Sigmoid colon (tissue), 7 donors: ENCODE results near the gene MED13L. TPM values are rescaled to one million over a fixed set of nuclear protein-coding genes. Genes with fewer than 3 reads are reported as not detected.
A peak's percentile ranks its signal among the peaks of the same experiment; 100 is the strongest.

Experiments used
- DNase-seq: peaks from one replicate; pipeline ENCODE4 v3.0.0-alpha.2; 2019
- H3K27ac ChIP-seq, 4 donors: fragments of 200-600 bp; sonication (generic); one replicate each; pipeline ENCODE4 v1.5.1; 2016 to 2019; ENCODE audit warnings: mild to moderate bottlenecking in 1 of 4
- H3K27me3 ChIP-seq, 3 donors: fragments of 200-600 bp; sonication (generic); one replicate each; pipeline ENCODE4 v1.5.1; 2019; ENCODE audit warnings: mild to moderate bottlenecking in 1 of 3
- H3K36me3 ChIP-seq, 4 donors: fragments of 200-600 bp; sonication (generic); one replicate each; pipeline ENCODE4 v1.5.1; 2016 to 2019
- H3K4me1 ChIP-seq, 4 donors: fragments of 200-600 bp; sonication (generic); one replicate each; pipeline ENCODE4 v1.5.1; 2017 to 2019
- H3K4me3 ChIP-seq, 4 donors: fragments of 200-600 bp; sonication (generic); one replicate each; pipeline ENCODE4 v1.5.1; 2017 to 2019; ENCODE audit warnings: mild to moderate bottlenecking in 2 of 4, moderate library complexity in 1 of 4
- H3K9me3 ChIP-seq, 4 donors: fragments of 200-600 bp in 3 of 4; sonication (generic) in 3 of 4; one replicate each; pipeline versions ENCODE4 v1.5.1 to v1.6.1; 2013 to 2019
- EP300 ChIP-seq, 4 donors: sonication (generic); formaldehyde crosslinking; IDR thresholded peaks; one replicate each; pipeline ENCODE4 v1.6.1; 2017; ENCODE audit warnings: antibody characterized with exemption in 4 of 4
- POLR2A ChIP-seq, 2 donors: fragments of 450-650 bp; IDR thresholded peaks; one replicate each; pipeline ENCODE4 v1.6.1; 2016; ENCODE audit warnings: antibody characterized with exemption in 2 of 2, mild to moderate bottlenecking in 2 of 2, moderate library complexity in 2 of 2
- POLR2AphosphoS5 ChIP-seq, 4 donors: sonication (generic); formaldehyde crosslinking; IDR thresholded peaks; one replicate each; pipeline ENCODE4 v1.6.1; 2017; ENCODE audit warnings: antibody characterized with exemption in 4 of 4
- WGBS, 2 donors: extraction: QIAGEN DNeasy Blood & Tissue Kit; methylation state at CpG; one replicate each; pipeline ENCODE4 v1.1.7; 2013; 5-methylcytosine and 5-hydroxymethylcytosine counted together
- intact Hi-C: fragments of 100-400 bp; cut with DNase I; formaldehyde crosslinking; loops from one replicate; pipeline ENCODE4 v1.15.1; 2023
- polyA plus RNA-seq, 3 donors: library from polyadenylated mRNA; stranded (reverse); fragments of 200-250 nt; gene quantifications; one replicate each; pipeline ENCODE4 v1.2.3, GENCODE V29; 2013
- total RNA-seq, 4 donors: library from RNA; depleted of rRNA; stranded (reverse); fragments of >200 nt; gene quantifications; one replicate each; pipeline ENCODE4 v1.1.0, GENCODE V29; 2016
- TF ChIP-seq, protein P1 (sequence below), 4 experiments: fragments of 450-650 bp in 3 of 4; fragments of 200-600 bp in 1 of 4; IDR thresholded peaks; one replicate each; pipeline ENCODE4 v1.5.1; 2016 to 2019; ENCODE audit warnings: antibody characterized with exemption in 4 of 4, mild to moderate bottlenecking in 3 of 4, moderate library complexity in 2 of 4
- donor health status: healthy with polysubstance abuse.
- donor health status: Bipolar disorder and iron deficiency.
- donor health status: healthy.

MED13L gene
- total and polyA plus RNA-seq, 7 donors = 12.5 to 246 (median 151) TPM

- Histone ChIP-seq H3K9me3 (no peaks in the 10 kb centered on the region), H3K27ac (peak overlapping the region in 1 of 4 donors; percentile 5), H3K4me1 (peaks cover 0 to 98% (median 88%) of the 10 kb centered on the region in 4 donors), H3K36me3 (no peaks in the 10 kb centered on the region), H3K4me3 (no peak overlapping the region), H3K27me3 (no peaks in the 10 kb centered on the region)
- no peak for DNase-seq
- 88 to 89% methylated on average over 4 of the region's 4 CpGs for WGBS, 2 donors
- intact Hi-C loops = no loop called here
- TF ChIP-seq POLR2A (IDR thresholded peaks at IDR 0.05) (no peak), EP300 (IDR thresholded peaks at IDR 0.05) (no peak), POLR2AphosphoS5 (IDR thresholded peaks at IDR 0.05) (no peak)
- TF ChIP-seq, protein P1, sequence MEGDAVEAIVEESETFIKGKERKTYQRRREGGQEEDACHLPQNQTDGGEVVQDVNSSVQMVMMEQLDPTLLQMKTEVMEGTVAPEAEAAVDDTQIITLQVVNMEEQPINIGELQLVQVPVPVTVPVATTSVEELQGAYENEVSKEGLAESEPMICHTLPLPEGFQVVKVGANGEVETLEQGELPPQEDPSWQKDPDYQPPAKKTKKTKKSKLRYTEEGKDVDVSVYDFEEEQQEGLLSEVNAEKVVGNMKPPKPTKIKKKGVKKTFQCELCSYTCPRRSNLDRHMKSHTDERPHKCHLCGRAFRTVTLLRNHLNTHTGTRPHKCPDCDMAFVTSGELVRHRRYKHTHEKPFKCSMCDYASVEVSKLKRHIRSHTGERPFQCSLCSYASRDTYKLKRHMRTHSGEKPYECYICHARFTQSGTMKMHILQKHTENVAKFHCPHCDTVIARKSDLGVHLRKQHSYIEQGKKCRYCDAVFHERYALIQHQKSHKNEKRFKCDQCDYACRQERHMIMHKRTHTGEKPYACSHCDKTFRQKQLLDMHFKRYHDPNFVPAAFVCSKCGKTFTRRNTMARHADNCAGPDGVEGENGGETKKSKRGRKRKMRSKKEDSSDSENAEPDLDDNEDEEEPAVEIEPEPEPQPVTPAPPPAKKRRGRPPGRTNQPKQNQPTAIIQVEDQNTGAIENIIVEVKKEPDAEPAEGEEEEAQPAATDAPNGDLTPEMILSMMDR (IDR thresholded peaks at IDR 0.05) = no peak
Observed at GRCh38 chr12:116125956-116126566, 151.4 kb downstream of the MED13L start.

DNA sequence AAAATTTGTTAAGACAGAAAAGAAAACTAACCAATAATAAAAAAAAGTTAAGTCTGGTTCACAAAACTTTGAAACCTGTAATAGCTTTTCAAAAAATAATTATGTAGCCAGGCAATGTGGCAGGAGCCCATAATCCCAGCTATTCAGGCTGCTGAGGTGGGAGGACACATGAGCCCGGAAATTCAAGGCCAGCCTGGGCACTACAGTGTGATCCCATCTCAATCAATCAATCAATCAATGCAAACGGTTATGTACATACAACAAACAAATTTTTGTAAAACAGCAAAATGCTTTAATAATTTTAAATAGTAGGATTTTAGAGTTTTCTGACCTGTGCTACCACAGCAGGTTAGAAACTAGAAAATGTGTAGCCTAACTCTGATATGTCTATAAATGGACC lies 152.4 kb downstream of the MED13L start:
- H3K4me1 ChIP-seq = peaks cover 0 to 98% (median 86%) of the 10 kb centered on the region in 4 donors
- 82 to 93% methylated on average over 2 of the region's 2 CpGs for WGBS, 2 donors
- DNase-seq = no peak

GRCh38 chr12:116123451-116124258 lies 153.8 kb downstream of the MED13L start:
- no peaks in the 10 kb centered on the region for H3K9me3 ChIP-seq
- TF ChIP-seq, protein P1 (IDR thresholded peaks at IDR 0.05) = no peak
- TF ChIP-seq POLR2A (IDR thresholded peaks at IDR 0.05) = no peak
- no peak for TF ChIP-seq POLR2AphosphoS5 (IDR thresholded peaks at IDR 0.05)
- no peak for TF ChIP-seq EP300 (IDR thresholded peaks at IDR 0.05)
- H3K4me1 ChIP-seq = peaks cover 0 to 88% (median 74%) of the 10 kb centered on the region in 4 donors
- no peak overlapping the region for H3K4me3 ChIP-seq
- intact Hi-C loops = no loop called here
- H3K27me3 ChIP-seq = no peaks in the 10 kb centered on the region
- 10 to 36% methylated on average over 11 of the region's 11 CpGs for WGBS, 2 donors
- H3K36me3 ChIP-seq = no peaks in the 10 kb centered on the region
- DNase-seq = no peak
- H3K27ac ChIP-seq = peak overlapping the region in 1 of 4 donors; percentile 20

More for the DNA sequence above, 152.4 kb downstream of the MED13L start:
- no peaks in the 10 kb centered on the region for H3K27me3 ChIP-seq
- TF ChIP-seq, protein P1 (IDR thresholded peaks at IDR 0.05) = no peak
- H3K9me3 ChIP-seq = no peaks in the 10 kb centered on the region
- H3K27ac ChIP-seq = no peak overlapping the region
- intact Hi-C loops = no loop called here
- no peaks in the 10 kb centered on the region for H3K36me3 ChIP-seq
- no peak overlapping the region for H3K4me3 ChIP-seq

DNA sequence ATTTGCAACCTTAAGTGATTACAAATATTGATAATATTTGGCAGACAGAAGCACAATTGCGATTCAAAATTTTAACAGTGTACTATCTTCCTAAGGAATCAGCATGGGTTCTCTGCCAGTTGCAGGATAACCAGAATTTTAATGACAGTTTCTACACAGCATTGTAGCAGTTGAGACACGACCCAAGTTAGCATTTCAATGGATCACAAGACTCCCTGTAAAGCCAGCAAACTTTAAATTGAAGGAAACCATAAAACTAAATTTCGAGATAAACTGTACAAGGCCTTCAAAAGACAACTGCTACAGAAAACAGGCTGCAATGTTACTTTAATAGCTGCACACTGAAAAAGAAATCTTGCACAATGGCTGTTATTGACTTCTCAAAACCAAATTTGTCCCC lies 154.9 kb downstream of the MED13L start:
- Histone ChIP-seq H3K27ac (no peak overlapping the region), H3K4me1 (peaks cover 0 to 78% (median 66%) of the 10 kb centered on the region in 4 donors), H3K4me3 (no peak overlapping the region), H3K9me3 (no peaks in the 10 kb centered on the region), H3K36me3 (no peaks in the 10 kb centered on the region), H3K27me3 (no peaks in the 10 kb centered on the region)
- intact Hi-C loops = no loop called here
- WGBS, 2 donors = 53 to 66% methylated on average over 3 of the region's 3 CpGs
- DNase-seq = no peak
- TF ChIP-seq POLR2AphosphoS5 (IDR thresholded peaks at IDR 0.05) (no peak), EP300 (IDR thresholded peaks at IDR 0.05) (no peak), POLR2A (IDR thresholded peaks at IDR 0.05) (no peak)
- TF ChIP-seq, protein P1 (IDR thresholded peaks at IDR 0.05) = no peak
